ENCODE results near the gene PKD2L2.
"Not testable (repeated sequence)": the region's sequence is repeated elsewhere in the genome, so short reads cannot be mapped to it uniquely, and the experiment has no call there.

PKD2L2 gene

GRCh38 chr5:137901011-137901817 lies 12.0 kb downstream of the PKD2L2 start:
- no peaks in the 10 kb centered on the region for H3K9me3 Mint-ChIP-seq
- ATAC-seq (ENCODE audit: low read depth) (no peak), DNase-seq (ENCODE audit: low spot score in 2 of 2) (no peak)
- peaks cover 11% of the 10 kb centered on the region for H3K4me1 Mint-ChIP-seq
- H3K27ac Mint-ChIP-seq = peak overlapping the region; percentile 8
- H3K4me3 Mint-ChIP-seq = peak overlapping the region; percentile 27
- no peaks in the 10 kb centered on the region for H3K36me3 Mint-ChIP-seq
- no peaks in the 10 kb centered on the region for H3K27me3 Mint-ChIP-seq

- ATAC-seq (ENCODE audit: low read depth) (no peak), DNase-seq (ENCODE audit: low spot score in 2 of 2) (no peak)
- H3K27ac Mint-ChIP-seq = no peak overlapping the region
- H3K9me3 Mint-ChIP-seq = no peaks in the 10 kb centered on the region
- no peak overlapping the region for H3K4me3 Mint-ChIP-seq
- H3K36me3 Mint-ChIP-seq = no peaks in the 10 kb centered on the region
- H3K27me3 Mint-ChIP-seq = no peaks in the 10 kb centered on the region
- H3K4me1 Mint-ChIP-seq = peaks cover 4% of the 10 kb centered on the region
Observed at GRCh38 chr5:137902408-137903133, 13.3 kb downstream of the PKD2L2 start.

GRCh38 chr5:137914758-137915157 lies 25.5 kb downstream of the PKD2L2 start:
- Mint-ChIP-seq H3K4me1 (no peaks in the 10 kb centered on the region), H3K36me3 (peaks cover 6% of the 10 kb centered on the region), H3K4me3 (no peak overlapping the region), H3K27ac (no peak overlapping the region), H3K9me3 (peaks cover 7% of the 10 kb centered on the region), H3K27me3 (peaks cover 2% of the 10 kb centered on the region)
- DNase-seq (ENCODE audit: low spot score in 2 of 2) = no peak
- ATAC-seq (ENCODE audit: low read depth) = no peak

- H3K27me3 Mint-ChIP-seq = no peaks in the 10 kb centered on the region
- no peak overlapping the region for H3K4me3 Mint-ChIP-seq
- H3K27ac Mint-ChIP-seq = no peak overlapping the region
- ATAC-seq (ENCODE audit: low read depth) = no peak
- no peaks in the 10 kb centered on the region for H3K4me1 Mint-ChIP-seq
- DNase-seq (ENCODE audit: low spot score in 2 of 2) = no peak
- peaks cover 6% of the 10 kb centered on the region for H3K9me3 Mint-ChIP-seq
- peaks cover 6% of the 10 kb centered on the region for H3K36me3 Mint-ChIP-seq
Observed at GRCh38 chr5:137916923-137917322, 27.7 kb downstream of the PKD2L2 start.

GRCh38 chr5:137921931-137922330 lies 32.7 kb downstream of the PKD2L2 start:
- Mint-ChIP-seq H3K9me3 (peaks cover 3% of the 10 kb centered on the region), H3K27ac (no peak overlapping the region), H3K4me3 (no peak overlapping the region), H3K27me3 (no peaks in the 10 kb centered on the region), H3K36me3 (peaks cover 6% of the 10 kb centered on the region), H3K4me1 (no peaks in the 10 kb centered on the region)
- DNase-seq (ENCODE audit: low spot score in 2 of 2) (no peak), ATAC-seq (ENCODE audit: low read depth) (no peak)

GRCh38 chr5:137923856-137924255 lies 34.6 kb downstream of the PKD2L2 start:
- H3K27me3 Mint-ChIP-seq = no peaks in the 10 kb centered on the region
- no peak overlapping the region for H3K4me3 Mint-ChIP-seq
- no peak overlapping the region for H3K27ac Mint-ChIP-seq
- no peaks in the 10 kb centered on the region for H3K9me3 Mint-ChIP-seq
- DNase-seq (ENCODE audit: low spot score in 2 of 2) (no peak), ATAC-seq (ENCODE audit: low read depth) (no peak)
- no peaks in the 10 kb centered on the region for H3K4me1 Mint-ChIP-seq
- H3K36me3 Mint-ChIP-seq = peaks cover 5% of the 10 kb centered on the region

- peaks cover 7% of the 10 kb centered on the region for H3K4me1 Mint-ChIP-seq
- H3K36me3 Mint-ChIP-seq = peaks cover 15% of the 10 kb centered on the region
- no peak for ATAC-seq (ENCODE audit: low read depth)
- H3K4me3 Mint-ChIP-seq = no peak overlapping the region
- no peak overlapping the region for H3K27ac Mint-ChIP-seq
- DNase-seq (ENCODE audit: low spot score in 2 of 2) = no peak
- H3K27me3 Mint-ChIP-seq = no peaks in the 10 kb centered on the region
- no peaks in the 10 kb centered on the region for H3K9me3 Mint-ChIP-seq
Observed at GRCh38 chr5:137932800-137933199, 43.5 kb downstream of the PKD2L2 start.

- Mint-ChIP-seq H3K4me1 (peaks cover 7% of the 10 kb centered on the region), H3K27me3 (no peaks in the 10 kb centered on the region), H3K27ac (no peak overlapping the region), H3K9me3 (no peaks in the 10 kb centered on the region), H3K4me3 (no peak overlapping the region), H3K36me3 (peaks cover 15% of the 10 kb centered on the region)
- DNase-seq (ENCODE audit: low spot score in 2 of 2) (no peak), ATAC-seq (ENCODE audit: low read depth) (no peak)
Observed at GRCh38 chr5:137933491-137933911, 44.2 kb downstream of the PKD2L2 start.

GRCh38 chr5:137935190-137935589 lies 45.9 kb downstream of the PKD2L2 start:
- peaks cover 22% of the 10 kb centered on the region for H3K36me3 Mint-ChIP-seq
- DNase-seq (ENCODE audit: low spot score in 2 of 2) = no peak
- H3K9me3 Mint-ChIP-seq = no peaks in the 10 kb centered on the region
- ATAC-seq (ENCODE audit: low read depth) = peak; percentile 38
- peak overlapping the region; percentile 85 for H3K27ac Mint-ChIP-seq
- H3K4me1 Mint-ChIP-seq = peaks cover 7% of the 10 kb centered on the region
- H3K4me3 Mint-ChIP-seq = no peak overlapping the region
- no peaks in the 10 kb centered on the region for H3K27me3 Mint-ChIP-seq

GRCh38 chr5:137935694-137936093 lies 46.4 kb downstream of the PKD2L2 start:
- H3K27ac Mint-ChIP-seq = peak overlapping the region; percentile 85
- H3K4me1 Mint-ChIP-seq = peaks cover 7% of the 10 kb centered on the region
- no peak overlapping the region for H3K4me3 Mint-ChIP-seq

GRCh38 chr5:137937994-137938750 lies 48.9 kb downstream of the PKD2L2 start:
- no peaks in the 10 kb centered on the region for H3K9me3 Mint-ChIP-seq
- no peaks in the 10 kb centered on the region for H3K27me3 Mint-ChIP-seq
- H3K4me3 Mint-ChIP-seq = no peak overlapping the region
- ATAC-seq (ENCODE audit: low read depth) = no peak
- peaks cover 7% of the 10 kb centered on the region for H3K4me1 Mint-ChIP-seq
- H3K36me3 Mint-ChIP-seq = peaks cover 35% of the 10 kb centered on the region
- no peak overlapping the region for H3K27ac Mint-ChIP-seq
- DNase-seq (ENCODE audit: low spot score in 2 of 2) = no peak

More at GRCh38 chr5:137935694-137936093, 46.4 kb downstream of the PKD2L2 start:
- no peak for DNase-seq (ENCODE audit: low spot score in 2 of 2)
- no peaks in the 10 kb centered on the region for H3K27me3 Mint-ChIP-seq
- peak; percentile 14 for ATAC-seq (ENCODE audit: low read depth)
- H3K9me3 Mint-ChIP-seq = no peaks in the 10 kb centered on the region
- H3K36me3 Mint-ChIP-seq = peaks cover 22% of the 10 kb centered on the region

GRCh38 chr5:137938751-137939143 lies 49.5 kb downstream of the PKD2L2 start:
- Mint-ChIP-seq H3K27ac (peak overlapping the region; percentile 36), H3K4me1 (peaks cover 7% of the 10 kb centered on the region), H3K27me3 (no peaks in the 10 kb centered on the region), H3K9me3 (no peaks in the 10 kb centered on the region), H3K4me3 (no peak overlapping the region), H3K36me3 (peaks cover 35% of the 10 kb centered on the region)
- no peak for ATAC-seq (ENCODE audit: low read depth)
- DNase-seq (ENCODE audit: low spot score in 2 of 2) = no peak

- Mint-ChIP-seq H3K4me1 (peaks cover 7% of the 10 kb centered on the region), H3K36me3 (peaks cover 40% of the 10 kb centered on the region), H3K9me3 (no peaks in the 10 kb centered on the region), H3K27ac (peak overlapping the region; percentile 36), H3K27me3 (no peaks in the 10 kb centered on the region), H3K4me3 (no peak overlapping the region)
- ATAC-seq (ENCODE audit: low read depth) (no peak), DNase-seq (ENCODE audit: low spot score in 2 of 2) (no peak)
Observed at GRCh38 chr5:137939331-137939730, 50.1 kb downstream of the PKD2L2 start.

GRCh38 chr5:137944280-137944679 lies 55.0 kb downstream of the PKD2L2 start:
- not testable (repeated sequence) for ATAC-seq (ENCODE audit: low read depth); H3K27me3 Mint-ChIP-seq; DNase-seq (ENCODE audit: low spot score in 2 of 2); H3K4me1 Mint-ChIP-seq; H3K4me3 Mint-ChIP-seq; H3K9me3 Mint-ChIP-seq; H3K27ac Mint-ChIP-seq
- H3K36me3 Mint-ChIP-seq = peaks cover 53% of the 10 kb centered on the region

All from memory B cell (primary cell).